Breast epithelium (tissue), 3 donors: Measurements from ENCODE around the gene AMPH.

ENCODE experiments used
- POLR2AphosphoS5 ChIP-seq, 3 donors: sonication (generic); formaldehyde crosslinking; IDR thresholded peaks; one replicate each; pipeline ENCODE4 v1.6.1; 2017; ENCODE audit warnings: antibody characterized with exemption in 3 of 3
- TF ChIP-seq, protein P1 (sequence below), 3 donors: fragments of 450-650 bp; IDR thresholded peaks; one replicate each; pipeline ENCODE4 v1.5.1; 2016 to 2017; ENCODE audit warnings: antibody characterized with exemption in 3 of 3, mild to moderate bottlenecking in 3 of 3, moderate library complexity in 3 of 3

DNA sequence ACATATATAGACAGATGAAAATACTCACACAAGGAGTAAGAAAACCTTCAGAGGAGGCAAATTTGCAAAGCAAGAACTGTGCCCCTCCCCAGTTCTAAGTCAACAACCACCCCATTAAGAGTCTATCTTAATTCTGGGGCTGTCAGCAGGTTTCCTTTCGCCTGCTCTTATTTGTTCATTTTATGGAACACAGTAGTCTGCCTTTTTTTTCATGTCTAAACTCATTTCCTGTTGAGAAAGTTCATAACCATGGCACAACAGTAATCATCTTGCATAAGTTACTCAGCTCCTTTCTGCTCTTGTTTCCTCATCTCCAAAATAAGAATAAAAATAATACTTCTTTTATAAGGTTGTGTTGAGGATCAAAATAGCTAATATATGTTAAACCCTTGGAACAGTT is 25.8 kb upstream of the AMPH start:
- TF ChIP-seq, protein P1, sequence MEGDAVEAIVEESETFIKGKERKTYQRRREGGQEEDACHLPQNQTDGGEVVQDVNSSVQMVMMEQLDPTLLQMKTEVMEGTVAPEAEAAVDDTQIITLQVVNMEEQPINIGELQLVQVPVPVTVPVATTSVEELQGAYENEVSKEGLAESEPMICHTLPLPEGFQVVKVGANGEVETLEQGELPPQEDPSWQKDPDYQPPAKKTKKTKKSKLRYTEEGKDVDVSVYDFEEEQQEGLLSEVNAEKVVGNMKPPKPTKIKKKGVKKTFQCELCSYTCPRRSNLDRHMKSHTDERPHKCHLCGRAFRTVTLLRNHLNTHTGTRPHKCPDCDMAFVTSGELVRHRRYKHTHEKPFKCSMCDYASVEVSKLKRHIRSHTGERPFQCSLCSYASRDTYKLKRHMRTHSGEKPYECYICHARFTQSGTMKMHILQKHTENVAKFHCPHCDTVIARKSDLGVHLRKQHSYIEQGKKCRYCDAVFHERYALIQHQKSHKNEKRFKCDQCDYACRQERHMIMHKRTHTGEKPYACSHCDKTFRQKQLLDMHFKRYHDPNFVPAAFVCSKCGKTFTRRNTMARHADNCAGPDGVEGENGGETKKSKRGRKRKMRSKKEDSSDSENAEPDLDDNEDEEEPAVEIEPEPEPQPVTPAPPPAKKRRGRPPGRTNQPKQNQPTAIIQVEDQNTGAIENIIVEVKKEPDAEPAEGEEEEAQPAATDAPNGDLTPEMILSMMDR (IDR thresholded peaks at IDR 0.05): no peak
- no peak for TF ChIP-seq POLR2AphosphoS5 (IDR thresholded peaks at IDR 0.05)
